ENCODE data around the gene FAM111A.
"Not testable (repeated sequence)": the region's sequence is repeated elsewhere in the genome, so short reads cannot be mapped to it uniquely, and the experiment has no call there.

DNA sequence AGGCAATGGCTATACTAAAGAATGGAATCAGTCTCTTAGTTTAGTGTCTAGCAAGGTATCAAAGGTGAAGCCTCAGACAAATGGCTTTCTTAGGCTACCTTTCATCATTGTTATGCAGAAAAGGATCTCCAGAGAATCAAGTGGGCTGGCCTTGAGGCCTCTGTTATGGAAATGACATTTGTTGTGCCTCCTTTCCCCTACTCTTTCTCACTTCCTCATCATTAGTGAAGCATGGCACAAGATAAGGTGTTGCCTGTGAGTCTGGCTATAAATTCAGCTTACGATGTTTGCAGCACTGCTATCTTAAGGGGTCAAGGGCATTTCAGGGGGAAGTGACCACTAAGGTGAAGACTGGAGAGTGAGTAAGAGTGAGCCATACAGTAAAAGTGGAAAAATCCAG, 47.4 kb upstream of the FAM111A start:
- not testable (repeated sequence) for TF ChIP-seq ZBTB6 (tag by site-specific recombination; IDR thresholded peaks at IDR 0.05); ZNF473 (tag by site-specific recombination; IDR thresholded peaks at IDR 0.05); ZNF140 (tag by site-specific recombination; IDR thresholded peaks at IDR 0.05); MZF1 (tag by site-specific recombination; IDR thresholded peaks at IDR 0.05; ENCODE audit: borderline replicate concordance); CTCF (tag by site-specific recombination; IDR thresholded peaks at IDR 0.05); ZNF274 (IDR thresholded peaks at IDR 0.05; ENCODE audit: low read length); ZNF274 (tag by site-specific recombination; IDR thresholded peaks at IDR 0.05; ENCODE audit: borderline replicate concordance); ZBTB17 (tag by site-specific recombination; IDR thresholded peaks at IDR 0.05); ZNF549 (tag by site-specific recombination; IDR thresholded peaks at IDR 0.05); ZBTB8A (tag by site-specific recombination; IDR thresholded peaks at IDR 0.05)
- TF ChIP-seq, protein P1, sequence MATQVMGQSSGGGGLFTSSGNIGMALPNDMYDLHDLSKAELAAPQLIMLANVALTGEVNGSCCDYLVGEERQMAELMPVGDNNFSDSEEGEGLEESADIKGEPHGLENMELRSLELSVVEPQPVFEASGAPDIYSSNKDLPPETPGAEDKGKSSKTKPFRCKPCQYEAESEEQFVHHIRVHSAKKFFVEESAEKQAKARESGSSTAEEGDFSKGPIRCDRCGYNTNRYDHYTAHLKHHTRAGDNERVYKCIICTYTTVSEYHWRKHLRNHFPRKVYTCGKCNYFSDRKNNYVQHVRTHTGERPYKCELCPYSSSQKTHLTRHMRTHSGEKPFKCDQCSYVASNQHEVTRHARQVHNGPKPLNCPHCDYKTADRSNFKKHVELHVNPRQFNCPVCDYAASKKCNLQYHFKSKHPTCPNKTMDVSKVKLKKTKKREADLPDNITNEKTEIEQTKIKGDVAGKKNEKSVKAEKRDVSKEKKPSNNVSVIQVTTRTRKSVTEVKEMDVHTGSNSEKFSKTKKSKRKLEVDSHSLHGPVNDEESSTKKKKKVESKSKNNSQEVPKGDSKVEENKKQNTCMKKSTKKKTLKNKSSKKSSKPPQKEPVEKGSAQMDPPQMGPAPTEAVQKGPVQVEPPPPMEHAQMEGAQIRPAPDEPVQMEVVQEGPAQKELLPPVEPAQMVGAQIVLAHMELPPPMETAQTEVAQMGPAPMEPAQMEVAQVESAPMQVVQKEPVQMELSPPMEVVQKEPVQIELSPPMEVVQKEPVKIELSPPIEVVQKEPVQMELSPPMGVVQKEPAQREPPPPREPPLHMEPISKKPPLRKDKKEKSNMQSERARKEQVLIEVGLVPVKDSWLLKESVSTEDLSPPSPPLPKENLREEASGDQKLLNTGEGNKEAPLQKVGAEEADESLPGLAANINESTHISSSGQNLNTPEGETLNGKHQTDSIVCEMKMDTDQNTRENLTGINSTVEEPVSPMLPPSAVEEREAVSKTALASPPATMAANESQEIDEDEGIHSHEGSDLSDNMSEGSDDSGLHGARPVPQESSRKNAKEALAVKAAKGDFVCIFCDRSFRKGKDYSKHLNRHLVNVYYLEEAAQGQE (tag by site-specific recombination; IDR thresholded peaks at IDR 0.05): not testable (repeated sequence)
- TF ChIP-seq, protein P2, sequence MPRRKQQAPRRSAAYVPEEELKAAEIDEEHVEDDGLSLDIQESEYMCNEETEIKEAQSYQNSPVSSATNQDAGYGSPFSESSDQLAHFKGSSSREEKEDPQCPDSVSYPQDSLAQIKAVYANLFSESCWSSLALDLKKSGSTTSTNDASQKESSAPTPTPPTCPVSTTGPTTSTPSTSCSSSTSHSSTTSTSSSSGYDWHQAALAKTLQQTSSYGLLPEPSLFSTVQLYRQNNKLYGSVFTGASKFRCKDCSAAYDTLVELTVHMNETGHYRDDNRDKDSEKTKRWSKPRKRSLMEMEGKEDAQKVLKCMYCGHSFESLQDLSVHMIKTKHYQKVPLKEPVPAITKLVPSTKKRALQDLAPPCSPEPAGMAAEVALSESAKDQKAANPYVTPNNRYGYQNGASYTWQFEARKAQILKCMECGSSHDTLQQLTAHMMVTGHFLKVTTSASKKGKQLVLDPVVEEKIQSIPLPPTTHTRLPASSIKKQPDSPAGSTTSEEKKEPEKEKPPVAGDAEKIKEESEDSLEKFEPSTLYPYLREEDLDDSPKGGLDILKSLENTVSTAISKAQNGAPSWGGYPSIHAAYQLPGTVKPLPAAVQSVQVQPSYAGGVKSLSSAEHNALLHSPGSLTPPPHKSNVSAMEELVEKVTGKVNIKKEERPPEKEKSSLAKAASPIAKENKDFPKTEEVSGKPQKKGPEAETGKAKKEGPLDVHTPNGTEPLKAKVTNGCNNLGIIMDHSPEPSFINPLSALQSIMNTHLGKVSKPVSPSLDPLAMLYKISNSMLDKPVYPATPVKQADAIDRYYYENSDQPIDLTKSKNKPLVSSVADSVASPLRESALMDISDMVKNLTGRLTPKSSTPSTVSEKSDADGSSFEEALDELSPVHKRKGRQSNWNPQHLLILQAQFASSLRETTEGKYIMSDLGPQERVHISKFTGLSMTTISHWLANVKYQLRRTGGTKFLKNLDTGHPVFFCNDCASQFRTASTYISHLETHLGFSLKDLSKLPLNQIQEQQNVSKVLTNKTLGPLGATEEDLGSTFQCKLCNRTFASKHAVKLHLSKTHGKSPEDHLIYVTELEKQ (tag by site-specific recombination; IDR thresholded peaks at IDR 0.05; ENCODE audit: borderline replicate concordance): not testable (repeated sequence)
- TF ChIP-seq, protein P3, sequence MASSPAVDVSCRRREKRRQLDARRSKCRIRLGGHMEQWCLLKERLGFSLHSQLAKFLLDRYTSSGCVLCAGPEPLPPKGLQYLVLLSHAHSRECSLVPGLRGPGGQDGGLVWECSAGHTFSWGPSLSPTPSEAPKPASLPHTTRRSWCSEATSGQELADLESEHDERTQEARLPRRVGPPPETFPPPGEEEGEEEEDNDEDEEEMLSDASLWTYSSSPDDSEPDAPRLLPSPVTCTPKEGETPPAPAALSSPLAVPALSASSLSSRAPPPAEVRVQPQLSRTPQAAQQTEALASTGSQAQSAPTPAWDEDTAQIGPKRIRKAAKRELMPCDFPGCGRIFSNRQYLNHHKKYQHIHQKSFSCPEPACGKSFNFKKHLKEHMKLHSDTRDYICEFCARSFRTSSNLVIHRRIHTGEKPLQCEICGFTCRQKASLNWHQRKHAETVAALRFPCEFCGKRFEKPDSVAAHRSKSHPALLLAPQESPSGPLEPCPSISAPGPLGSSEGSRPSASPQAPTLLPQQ (tag by site-specific recombination; IDR thresholded peaks at IDR 0.05): not testable (repeated sequence)
- TF ChIP-seq, protein P4, sequence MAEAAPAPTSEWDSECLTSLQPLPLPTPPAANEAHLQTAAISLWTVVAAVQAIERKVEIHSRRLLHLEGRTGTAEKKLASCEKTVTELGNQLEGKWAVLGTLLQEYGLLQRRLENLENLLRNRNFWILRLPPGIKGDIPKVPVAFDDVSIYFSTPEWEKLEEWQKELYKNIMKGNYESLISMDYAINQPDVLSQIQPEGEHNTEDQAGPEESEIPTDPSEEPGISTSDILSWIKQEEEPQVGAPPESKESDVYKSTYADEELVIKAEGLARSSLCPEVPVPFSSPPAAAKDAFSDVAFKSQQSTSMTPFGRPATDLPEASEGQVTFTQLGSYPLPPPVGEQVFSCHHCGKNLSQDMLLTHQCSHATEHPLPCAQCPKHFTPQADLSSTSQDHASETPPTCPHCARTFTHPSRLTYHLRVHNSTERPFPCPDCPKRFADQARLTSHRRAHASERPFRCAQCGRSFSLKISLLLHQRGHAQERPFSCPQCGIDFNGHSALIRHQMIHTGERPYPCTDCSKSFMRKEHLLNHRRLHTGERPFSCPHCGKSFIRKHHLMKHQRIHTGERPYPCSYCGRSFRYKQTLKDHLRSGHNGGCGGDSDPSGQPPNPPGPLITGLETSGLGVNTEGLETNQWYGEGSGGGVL (tag by site-specific recombination; IDR thresholded peaks at IDR 0.05): not testable (repeated sequence)
